Measurements from ENCODE around the gene SIKE1. TPM values are rescaled to one million over a fixed set of nuclear protein-coding genes. Genes with fewer than 3 reads are reported as not detected.

SIKE1 gene
- total RNA-seq, 4 donors from 2014 or later = 32.8 to 49.0 (median 35.1) TPM

DNA sequence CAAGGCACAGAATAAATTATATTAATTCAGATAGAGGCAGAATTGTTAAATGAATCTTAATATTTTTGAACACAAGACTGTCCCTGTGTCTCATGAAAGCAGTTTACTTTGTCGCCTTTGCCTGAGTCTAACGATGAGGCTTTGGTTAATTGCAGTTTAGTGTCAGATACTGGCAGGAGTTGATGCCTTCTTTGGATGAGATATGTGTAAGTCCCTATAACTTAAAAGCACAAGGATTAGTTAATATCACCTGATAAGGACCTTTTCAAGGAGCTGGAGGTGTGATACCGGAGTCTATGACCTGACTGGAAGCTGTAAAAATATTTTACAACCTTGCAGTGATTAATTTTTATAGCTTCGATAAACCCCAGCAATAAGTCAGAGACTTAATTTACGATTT lies 2.0 kb upstream of the SIKE1 start:
- TF ChIP-seq, protein P1, sequence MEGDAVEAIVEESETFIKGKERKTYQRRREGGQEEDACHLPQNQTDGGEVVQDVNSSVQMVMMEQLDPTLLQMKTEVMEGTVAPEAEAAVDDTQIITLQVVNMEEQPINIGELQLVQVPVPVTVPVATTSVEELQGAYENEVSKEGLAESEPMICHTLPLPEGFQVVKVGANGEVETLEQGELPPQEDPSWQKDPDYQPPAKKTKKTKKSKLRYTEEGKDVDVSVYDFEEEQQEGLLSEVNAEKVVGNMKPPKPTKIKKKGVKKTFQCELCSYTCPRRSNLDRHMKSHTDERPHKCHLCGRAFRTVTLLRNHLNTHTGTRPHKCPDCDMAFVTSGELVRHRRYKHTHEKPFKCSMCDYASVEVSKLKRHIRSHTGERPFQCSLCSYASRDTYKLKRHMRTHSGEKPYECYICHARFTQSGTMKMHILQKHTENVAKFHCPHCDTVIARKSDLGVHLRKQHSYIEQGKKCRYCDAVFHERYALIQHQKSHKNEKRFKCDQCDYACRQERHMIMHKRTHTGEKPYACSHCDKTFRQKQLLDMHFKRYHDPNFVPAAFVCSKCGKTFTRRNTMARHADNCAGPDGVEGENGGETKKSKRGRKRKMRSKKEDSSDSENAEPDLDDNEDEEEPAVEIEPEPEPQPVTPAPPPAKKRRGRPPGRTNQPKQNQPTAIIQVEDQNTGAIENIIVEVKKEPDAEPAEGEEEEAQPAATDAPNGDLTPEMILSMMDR (IDR thresholded peaks at IDR 0.05; ENCODE audit: low read depth) = no peak

DNA sequence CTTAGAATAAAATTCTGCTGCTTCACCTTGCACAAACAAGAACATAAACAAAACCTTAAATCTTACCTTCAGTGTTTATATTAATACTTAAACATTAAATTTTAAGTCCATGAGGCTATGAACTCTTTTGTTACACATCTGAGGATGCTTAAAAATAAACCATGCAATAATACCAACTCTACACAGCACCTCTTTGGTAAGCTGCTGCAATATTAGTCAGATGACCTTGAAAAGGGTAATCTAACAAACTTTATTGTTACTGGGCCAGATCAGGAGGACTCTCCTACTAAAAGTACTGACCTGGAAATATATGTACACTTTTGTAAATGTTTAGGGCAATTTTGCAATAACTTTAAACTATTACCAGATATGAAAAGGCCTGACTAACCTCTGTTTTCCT lies 763 bp downstream of the SIKE1 start:
- TF ChIP-seq, protein P1 (IDR thresholded peaks at IDR 0.05; ENCODE audit: low read depth) = no peak

DNA sequence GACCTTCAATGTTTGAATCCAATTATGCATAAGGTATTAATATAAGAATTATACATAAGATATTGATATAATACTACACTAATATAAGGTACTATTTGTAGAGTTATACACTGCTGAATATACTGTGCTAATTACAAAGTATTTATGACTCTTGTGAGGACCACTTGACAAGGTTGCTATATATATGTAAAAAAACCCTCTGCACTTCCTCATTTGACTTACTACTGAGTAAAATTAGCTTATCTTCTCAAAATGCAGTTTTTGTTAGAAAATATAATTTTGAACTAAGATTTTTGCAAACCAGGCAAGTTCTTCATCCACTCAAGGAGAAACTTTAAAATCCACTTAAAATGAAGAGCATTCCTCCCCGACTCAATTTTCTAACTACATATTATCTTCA lies 8.5 kb downstream of the SIKE1 start:
- TF ChIP-seq, protein P1 (IDR thresholded peaks at IDR 0.05; ENCODE audit: low read depth) = no peak

DNA sequence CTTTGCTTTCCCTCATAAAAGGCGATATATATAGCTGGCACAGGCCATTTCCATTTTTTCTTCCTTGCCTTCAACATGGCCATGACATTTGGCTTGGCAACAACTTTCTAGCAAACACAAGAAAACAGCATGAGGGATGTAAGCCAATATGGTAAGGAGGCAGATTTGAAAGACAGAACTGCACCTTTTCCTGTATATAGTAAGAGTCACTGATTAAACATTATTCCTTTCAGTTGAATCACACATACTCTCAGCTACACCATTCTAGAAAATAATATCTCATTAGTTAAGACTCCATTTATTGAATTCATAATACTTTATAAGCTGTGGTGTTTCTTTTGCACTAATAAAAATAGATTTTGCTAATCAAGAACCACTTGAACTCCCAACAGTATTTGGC lies 9.5 kb downstream of the SIKE1 start:
- TF ChIP-seq, protein P1 (IDR thresholded peaks at IDR 0.05; ENCODE audit: low read depth) = no peak

DNA sequence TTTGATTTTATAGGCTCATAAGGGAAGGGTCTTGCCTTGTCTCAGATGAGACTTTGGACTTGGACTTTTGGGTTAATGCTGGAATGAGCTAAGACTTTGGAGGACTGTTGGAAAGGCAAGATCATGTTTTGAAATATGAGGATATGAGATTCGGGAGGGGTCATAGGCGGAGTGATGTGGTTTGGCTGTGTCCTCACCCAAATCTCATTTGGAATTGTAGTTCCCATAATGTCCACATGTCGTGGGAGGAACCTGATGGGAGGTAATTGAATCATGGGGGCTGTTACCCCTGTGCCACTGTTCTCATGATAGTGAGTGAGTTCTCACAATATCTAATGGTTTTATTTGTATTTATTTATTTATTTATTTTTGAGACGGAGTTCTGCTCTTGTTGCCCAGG lies 15.8 kb downstream of the SIKE1 start:
- TF ChIP-seq, protein P1 (IDR thresholded peaks at IDR 0.05; ENCODE audit: low read depth) = no peak

DNA sequence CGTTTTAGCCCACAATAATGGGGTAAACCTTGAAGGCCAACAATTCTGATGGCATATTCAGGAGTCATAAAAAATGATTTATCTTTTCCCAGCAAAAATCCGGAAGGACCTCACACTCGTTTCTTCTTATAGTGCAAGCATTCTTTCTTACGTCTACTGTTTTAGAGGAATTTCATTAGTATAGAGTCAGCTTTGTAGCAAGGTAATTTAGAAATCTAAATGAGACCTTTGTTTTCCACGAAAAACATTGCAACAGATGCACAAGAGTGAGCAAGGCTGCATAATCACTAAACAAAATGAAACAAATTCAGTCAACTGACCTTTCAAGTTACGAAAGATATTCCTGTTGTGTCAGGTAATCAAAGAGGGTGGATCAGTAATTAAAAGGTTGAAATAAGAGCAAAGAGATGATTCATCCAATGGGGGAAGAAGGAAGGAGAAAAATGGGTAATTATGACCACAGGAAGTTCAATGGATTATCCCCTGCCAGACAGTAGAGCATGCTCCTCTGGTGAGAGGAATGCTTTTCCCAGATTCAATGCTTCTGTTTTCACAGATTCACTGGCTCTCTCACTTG lies 22.1 kb downstream of the SIKE1 start:
- TF ChIP-seq, protein P1 (IDR thresholded peaks at IDR 0.05; ENCODE audit: low read depth) = no peak

DNA sequence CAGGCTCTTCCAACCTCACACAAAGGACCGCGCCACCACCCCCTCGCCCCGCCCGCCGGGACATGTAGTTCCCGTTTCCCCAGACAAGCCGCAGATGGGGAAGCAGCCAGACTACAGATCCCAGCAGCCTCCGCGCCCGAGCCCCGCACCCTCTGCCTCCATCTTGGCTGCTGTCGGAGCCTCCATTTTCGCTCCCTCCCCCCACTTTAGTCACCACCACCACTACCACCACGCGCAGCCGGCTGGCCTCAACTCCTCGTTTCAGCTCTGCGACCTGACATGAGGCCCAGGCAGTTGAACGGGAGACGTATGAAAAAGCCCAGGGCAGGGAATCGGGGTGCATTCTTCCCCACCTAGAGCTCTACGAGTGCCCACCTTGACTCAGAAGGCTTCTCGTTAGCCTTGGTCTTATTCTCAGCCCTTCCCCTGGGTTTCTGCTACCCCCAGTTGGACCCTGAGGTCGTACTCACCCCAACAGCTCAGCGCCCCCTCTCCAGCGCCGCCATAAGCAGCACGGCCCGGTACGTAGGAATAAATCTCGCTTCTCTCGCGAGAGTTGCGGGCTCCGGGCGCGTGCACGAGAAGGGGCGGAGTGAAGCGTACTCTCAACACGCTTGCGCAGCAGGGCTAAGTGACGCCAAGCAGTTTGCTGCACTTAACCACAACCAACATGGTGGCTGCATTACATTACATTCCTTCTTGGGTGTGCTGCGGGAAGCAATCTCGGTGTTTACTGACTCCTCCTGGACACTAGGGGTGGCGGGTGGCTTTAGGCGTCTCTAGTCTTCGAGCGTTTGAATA lies 22.8 kb downstream of the SIKE1 start, which contains the start of gene CSDE1:
Gene CSDE1, minus strand, starts transcription at position 530 of the 801 bp plus-strand sequence. CDS start 18,094 bp downstream, outside the sequence.
- TF ChIP-seq, protein P1 (IDR thresholded peaks at IDR 0.05; ENCODE audit: low read depth) = no peak
